Measurements from ENCODE around the gene IGFBPL1. TPM values are rescaled to one million over a fixed set of nuclear protein-coding genes. Genes with fewer than 3 reads are reported as not detected.

The IGFBPL1 gene
- total RNA-seq, 1 experiment from 2014 or later, result 13.7 TPM

GRCh38 chr9:38370176-38370575 lies 54.1 kb downstream of the IGFBPL1 start:
- POLR2A ChIA-PET, result no interaction called here

GRCh38 chr9:38368731-38369130 lies 55.5 kb downstream of the IGFBPL1 start:
- POLR2A ChIA-PET, result no interaction called here
- CTCF ChIA-PET, result no interaction called here
- in situ Hi-C loops (cut with HindIII; ENCODE audit: low pct_unique_long_range_greater_than_20kb, low sequenced_read_pairs), result no loop called here
- no peaks in the 10 kb centered on the region for H3K9me3 ChIP-seq (ENCODE audit: control insufficient read depth, insufficient read depth, low read depth, low read length)
- DNase-seq (ENCODE audit: low read depth, low spot score) (no peak), ATAC-seq (no peak)
- intact Hi-C loops (cut with micrococcal nuclease; ENCODE audit: unreplicated experiment), result no loop called here
- H3K27me3 ChIP-seq (ENCODE audit: control insufficient read depth, insufficient read depth, low read length), result no peaks in the 10 kb centered on the region
- H3K4me1 ChIP-seq (ENCODE audit: control insufficient read depth, insufficient read depth, low read length), result no peaks in the 10 kb centered on the region
- BruUV-seq (replicated peaks), result no TSS peak
- H3K36me3 ChIP-seq (ENCODE audit: control insufficient read depth, insufficient read depth, low read length), result no peaks in the 10 kb centered on the region
- TF ChIP-seq CTCF (IDR thresholded peaks at IDR 0.05) (no peak), SIN3A (IDR thresholded peaks at IDR 0.05; ENCODE audit: borderline replicate concordance, insufficient read depth, low read depth, low read length) (no peak), REST (IDR thresholded peaks at IDR 0.05; ENCODE audit: insufficient read depth in 1 of 2, low read depth in 2 of 2, low read length in 1 of 2) (no peak), TCF7L2 (IDR thresholded peaks at IDR 0.05; ENCODE audit: low read depth, low read length) (no peak), POLR2AphosphoS5 (IDR thresholded peaks at IDR 0.05; ENCODE audit: low read depth, low read length) (no peak)
- no peak overlapping the region for H3K27ac ChIP-seq (ENCODE audit: low read length)
- H3K4me3 ChIP-seq (ENCODE audit: low read depth in 2 of 2, low read length in 2 of 2), result no peak overlapping the region

More at GRCh38 chr9:38370176-38370575, 54.1 kb downstream of the IGFBPL1 start:
- BruUV-seq (replicated peaks), result no TSS peak
- DNase-seq (ENCODE audit: low read depth, low spot score), result no peak
- H3K27me3 ChIP-seq (ENCODE audit: control insufficient read depth, insufficient read depth, low read length), result no peaks in the 10 kb centered on the region
- H3K4me1 ChIP-seq (ENCODE audit: control insufficient read depth, insufficient read depth, low read length), result no peaks in the 10 kb centered on the region
- ATAC-seq, result no peak
- CTCF ChIA-PET, result interaction anchor here (0.5 kb wide), 1 partner anchor 38 kb away, joined by 6 read pairs; no protein-coding TSS in a partner anchor
- H3K4me3 ChIP-seq (ENCODE audit: low read depth in 2 of 2, low read length in 2 of 2), result no peak overlapping the region
- H3K27ac ChIP-seq (ENCODE audit: low read length), result no peak overlapping the region
- no peak for TF ChIP-seq POLR2AphosphoS5 (IDR thresholded peaks at IDR 0.05; ENCODE audit: low read depth, low read length)
- TF ChIP-seq SIN3A (IDR thresholded peaks at IDR 0.05; ENCODE audit: borderline replicate concordance, insufficient read depth, low read depth, low read length), result no peak
- no peak for TF ChIP-seq REST (IDR thresholded peaks at IDR 0.05; ENCODE audit: insufficient read depth in 1 of 2, low read depth in 2 of 2, low read length in 1 of 2)
- TF ChIP-seq TCF7L2 (IDR thresholded peaks at IDR 0.05; ENCODE audit: low read depth, low read length), result no peak
- no peak for TF ChIP-seq CTCF (IDR thresholded peaks at IDR 0.05)
- intact Hi-C loops (cut with micrococcal nuclease; ENCODE audit: unreplicated experiment) (no loop called here), in situ Hi-C loops (cut with HindIII; ENCODE audit: low pct_unique_long_range_greater_than_20kb, low sequenced_read_pairs) (no loop called here)
- no peaks in the 10 kb centered on the region for H3K9me3 ChIP-seq (ENCODE audit: control insufficient read depth, insufficient read depth, low read depth, low read length)
- H3K36me3 ChIP-seq (ENCODE audit: control insufficient read depth, insufficient read depth, low read length), result no peaks in the 10 kb centered on the region

Measured in Panc1 (cell line).